IPS DF 6.9 (cell line): ENCODE data around the gene SYNDIG1L.
"Not testable (repeated sequence)": the region's sequence is repeated elsewhere in the genome, so short reads cannot be mapped to it uniquely, and the experiment has no call there.

Source experiments
- DNase-seq: peaks from one replicate; pipeline ENCODE4 v3.0.0-alpha.2; 2013; ENCODE audit warnings: low read depth, low spot score
- H3K27ac ChIP-seq: one replicate; pipeline ENCODE4 v1.5.1; 2013; ENCODE audit warnings: low read length, control low read depth
- H3K27me3 ChIP-seq: 2 replicates; pipeline ENCODE4 v1.6.1; 2013; ENCODE audit warnings: mild to moderate bottlenecking, low read length; ENCODE audit not compliant: control insufficient read depth, insufficient read depth
- H3K36me3 ChIP-seq: 2 replicates; pipeline ENCODE4 v1.6.1; 2013; ENCODE audit warnings: low read length; ENCODE audit not compliant: control insufficient read depth, insufficient read depth
- H3K4me1 ChIP-seq: 2 replicates; pipeline ENCODE4 v1.6.1; 2013; ENCODE audit warnings: low read length; ENCODE audit not compliant: control insufficient read depth, insufficient read depth
- H3K4me3 ChIP-seq: 2 replicates; pipeline ENCODE4 v1.5.1; 2013; ENCODE audit warnings: mild to moderate bottlenecking, low read length
- H3K9me3 ChIP-seq: 2 replicates; pipeline ENCODE4 v1.6.1; 2013; ENCODE audit warnings: low read length, inconsistent platforms; ENCODE audit not compliant: control insufficient read depth, insufficient read depth
- WGBS: extraction: QIAGEN DNeasy Blood & Tissue Kit; methylation state at CpG from one replicate; pipeline ENCODE4 v1.1.7; 2013; ENCODE audit warnings: mixed read lengths, missing lambda C conversion rate; ENCODE audit not compliant: insufficient read length, insufficient coverage; 5-methylcytosine and 5-hydroxymethylcytosine counted together

Gene SYNDIG1L

GRCh38 chr14:74391479-74391878 is 34.5 kb downstream of the SYNDIG1L start:
- no CpG with 5 or more reads among the region's 3 CpGs for WGBS
- no peak for DNase-seq
- Histone ChIP-seq H3K27ac (no peak overlapping the region), H3K4me1 (no peaks in the 10 kb centered on the region), H3K36me3 (no peaks in the 10 kb centered on the region), H3K4me3 (no peak overlapping the region), H3K9me3 (no peaks in the 10 kb centered on the region), H3K27me3 (no peaks in the 10 kb centered on the region)

- H3K27ac ChIP-seq, H3K36me3 ChIP-seq, H3K27me3 ChIP-seq, H3K4me3 ChIP-seq, DNase-seq, H3K9me3 ChIP-seq, H3K4me1 ChIP-seq: not testable (repeated sequence)
- WGBS, result no CpG with 5 or more reads among the region's 3 CpGs
These were observed 35.5 kb downstream of the SYNDIG1L start for GRCh38 chr14:74390505-74390904.

- DNase-seq, result no peak
- H3K9me3 ChIP-seq, result no peaks in the 10 kb centered on the region
- H3K27ac ChIP-seq, result no peak overlapping the region
- H3K27me3 ChIP-seq, result no peaks in the 10 kb centered on the region
- H3K4me1 ChIP-seq, result no peaks in the 10 kb centered on the region
- no peaks in the 10 kb centered on the region for H3K36me3 ChIP-seq
- H3K4me3 ChIP-seq, result no peak overlapping the region
- WGBS, result no CpG with 5 or more reads among the region's 7 CpGs
These were observed 36.0 kb downstream of the SYNDIG1L start for GRCh38 chr14:74389980-74390379.

GRCh38 chr14:74382231-74382630 is 43.8 kb downstream of the SYNDIG1L start:
- H3K4me1 ChIP-seq, result no peaks in the 10 kb centered on the region
- H3K4me3 ChIP-seq, result no peak overlapping the region
- no peak for DNase-seq
- no peak overlapping the region for H3K27ac ChIP-seq
- no peaks in the 10 kb centered on the region for H3K27me3 ChIP-seq
- no peaks in the 10 kb centered on the region for H3K36me3 ChIP-seq
- no peaks in the 10 kb centered on the region for H3K9me3 ChIP-seq
- WGBS, result no CpG with 5 or more reads among the region's 4 CpGs

- no CpG with 5 or more reads among the region's 10 CpGs for WGBS
- DNase-seq, H3K27ac ChIP-seq, H3K27me3 ChIP-seq, H3K36me3 ChIP-seq, H3K9me3 ChIP-seq, H3K4me1 ChIP-seq, H3K4me3 ChIP-seq: not testable (repeated sequence)
These were observed 44.4 kb downstream of the SYNDIG1L start for GRCh38 chr14:74381571-74381970.

GRCh38 chr14:74380845-74381244 is 45.2 kb downstream of the SYNDIG1L start:
- Histone ChIP-seq H3K27me3 (no peaks in the 10 kb centered on the region), H3K4me3 (no peak overlapping the region), H3K4me1 (no peaks in the 10 kb centered on the region), H3K27ac (no peak overlapping the region), H3K9me3 (no peaks in the 10 kb centered on the region), H3K36me3 (no peaks in the 10 kb centered on the region)
- WGBS, result no CpG with 5 or more reads among the region's 13 CpGs
- DNase-seq, result no peak

GRCh38 chr14:74380172-74380571 is 45.8 kb downstream of the SYNDIG1L start:
- Histone ChIP-seq H3K27me3 (no peaks in the 10 kb centered on the region), H3K4me1 (no peaks in the 10 kb centered on the region), H3K9me3 (no peaks in the 10 kb centered on the region), H3K4me3 (no peak overlapping the region), H3K27ac (no peak overlapping the region), H3K36me3 (no peaks in the 10 kb centered on the region)
- no CpG with 5 or more reads among the region's 9 CpGs for WGBS
- DNase-seq, result no peak

- no CpG with 5 or more reads among the region's 38 CpGs for WGBS
- H3K4me1 ChIP-seq, result no peaks in the 10 kb centered on the region
- DNase-seq, result no peak
- H3K4me3 ChIP-seq, result no peak overlapping the region
- no peaks in the 10 kb centered on the region for H3K9me3 ChIP-seq
- no peaks in the 10 kb centered on the region for H3K27me3 ChIP-seq
- H3K36me3 ChIP-seq, result no peaks in the 10 kb centered on the region
- no peak overlapping the region for H3K27ac ChIP-seq
These were observed 47.9 kb downstream of the SYNDIG1L start for GRCh38 chr14:74377976-74378690.

GRCh38 chr14:74368441-74368840 is 57.6 kb downstream of the SYNDIG1L start:
- Histone ChIP-seq H3K27me3 (no peaks in the 10 kb centered on the region), H3K36me3 (no peaks in the 10 kb centered on the region), H3K4me3 (no peak overlapping the region), H3K27ac (no peak overlapping the region), H3K4me1 (no peaks in the 10 kb centered on the region), H3K9me3 (no peaks in the 10 kb centered on the region)
- DNase-seq, result no peak
- no CpG with 5 or more reads among the region's 8 CpGs for WGBS

- no peaks in the 10 kb centered on the region for H3K4me1 ChIP-seq
- H3K4me3 ChIP-seq, result no peak overlapping the region
- no peaks in the 10 kb centered on the region for H3K36me3 ChIP-seq
- H3K9me3 ChIP-seq, result no peaks in the 10 kb centered on the region
- no CpG with 5 or more reads among the region's 6 CpGs for WGBS
- DNase-seq, result no peak
- no peaks in the 10 kb centered on the region for H3K27me3 ChIP-seq
- no peak overlapping the region for H3K27ac ChIP-seq
These were observed 58.0 kb downstream of the SYNDIG1L start for GRCh38 chr14:74368026-74368425.

- H3K36me3 ChIP-seq, result peaks cover 12% of the 10 kb centered on the region
- no CpG with 5 or more reads among the region's 7 CpGs for WGBS
- H3K4me3 ChIP-seq, result no peak overlapping the region
- no peaks in the 10 kb centered on the region for H3K9me3 ChIP-seq
- DNase-seq, result no peak
- no peak overlapping the region for H3K27ac ChIP-seq
- peaks cover 6% of the 10 kb centered on the region for H3K4me1 ChIP-seq
- no peaks in the 10 kb centered on the region for H3K27me3 ChIP-seq
These were observed 61.6 kb downstream of the SYNDIG1L start for GRCh38 chr14:74364271-74364880.
